ENCODE results near the gene SPRED2.

DNA sequence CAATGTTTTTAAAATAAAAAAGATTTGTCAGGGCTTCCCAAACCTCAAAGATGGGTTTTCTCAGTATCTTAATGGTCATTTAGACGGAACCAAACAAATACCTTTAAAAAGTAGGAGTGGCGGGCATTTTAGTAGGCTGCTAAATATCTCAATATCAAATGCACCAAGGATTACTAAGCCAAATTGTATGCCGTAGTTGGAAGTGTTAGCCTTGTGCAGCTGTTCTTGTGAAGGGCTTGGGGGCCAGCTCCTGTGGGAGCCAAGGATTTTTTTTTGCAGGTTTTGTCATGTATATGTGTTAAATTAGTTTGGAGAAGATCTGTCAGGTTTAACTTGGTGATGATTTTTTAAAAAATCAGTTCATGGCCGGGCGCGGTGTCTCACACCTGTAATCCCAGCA, 152.6 kb downstream of the SPRED2 start:
- TF ChIP-seq, protein P1, sequence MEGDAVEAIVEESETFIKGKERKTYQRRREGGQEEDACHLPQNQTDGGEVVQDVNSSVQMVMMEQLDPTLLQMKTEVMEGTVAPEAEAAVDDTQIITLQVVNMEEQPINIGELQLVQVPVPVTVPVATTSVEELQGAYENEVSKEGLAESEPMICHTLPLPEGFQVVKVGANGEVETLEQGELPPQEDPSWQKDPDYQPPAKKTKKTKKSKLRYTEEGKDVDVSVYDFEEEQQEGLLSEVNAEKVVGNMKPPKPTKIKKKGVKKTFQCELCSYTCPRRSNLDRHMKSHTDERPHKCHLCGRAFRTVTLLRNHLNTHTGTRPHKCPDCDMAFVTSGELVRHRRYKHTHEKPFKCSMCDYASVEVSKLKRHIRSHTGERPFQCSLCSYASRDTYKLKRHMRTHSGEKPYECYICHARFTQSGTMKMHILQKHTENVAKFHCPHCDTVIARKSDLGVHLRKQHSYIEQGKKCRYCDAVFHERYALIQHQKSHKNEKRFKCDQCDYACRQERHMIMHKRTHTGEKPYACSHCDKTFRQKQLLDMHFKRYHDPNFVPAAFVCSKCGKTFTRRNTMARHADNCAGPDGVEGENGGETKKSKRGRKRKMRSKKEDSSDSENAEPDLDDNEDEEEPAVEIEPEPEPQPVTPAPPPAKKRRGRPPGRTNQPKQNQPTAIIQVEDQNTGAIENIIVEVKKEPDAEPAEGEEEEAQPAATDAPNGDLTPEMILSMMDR (IDR thresholded peaks at IDR 0.05; ENCODE audit: low read depth, low read length) = no peak
- no peak for TF ChIP-seq EZH2phosphoT487 (IDR thresholded peaks at IDR 0.05; ENCODE audit: low read depth)
